Neutrophil (primary cell): ENCODE data around the gene TTC12.
"Not testable (repeated sequence)": the region's sequence is repeated elsewhere in the genome, so short reads cannot be mapped to it uniquely, and the experiment has no call there.

Experiments
- H3K27ac ChIP-seq: fragments of 200-600 bp; sonication (generic); 2 replicates; pipeline ENCODE4 v1.5.1; 2016; ENCODE audit warnings: mild to moderate bottlenecking, moderate library complexity
- H3K27me3 ChIP-seq: fragments of 200-600 bp; sonication (generic); 2 replicates; pipeline ENCODE4 v1.6.0; 2016; ENCODE audit warnings: mild to moderate bottlenecking
- H3K36me3 ChIP-seq: fragments of 200-600 bp; sonication (generic); 2 replicates; pipeline ENCODE4 v1.5.1; 2017
- H3K4me1 ChIP-seq, 2 experiments: fragments of 200-600 bp in 1 of 2; sonication (generic) in 1 of 2; 1 replicate in 1 of 2; 2 replicates in 1 of 2; pipeline versions ENCODE4 v1.5.1 to v1.6.1; 2013 to 2016; ENCODE audit warnings: low read depth in 1 of 2, low read length in 1 of 2, mild to moderate bottlenecking in 1 of 2, moderate library complexity in 1 of 2; ENCODE audit not compliant: control insufficient read depth in 1 of 2, insufficient read depth in 1 of 2
- H3K4me3 ChIP-seq, 2 experiments: fragments of 200-600 bp in 1 of 2; sonication (generic) in 1 of 2; 1 replicate in 1 of 2; 2 replicates in 1 of 2; pipeline ENCODE4 v1.5.1; 2013 to 2016; ENCODE audit warnings: low read depth in 1 of 2, low read length in 1 of 2, mild to moderate bottlenecking in 1 of 2, moderate library complexity in 1 of 2
- H3K9me3 ChIP-seq: fragments of 200-600 bp; sonication (generic); 2 replicates; pipeline ENCODE4 v1.5.1; 2016
- TF ChIP-seq, protein P1 (sequence below): fragments of 200-600 bp; sonication (generic); IDR thresholded peaks from 2 replicates; pipeline ENCODE4 v1.5.1; 2016; ENCODE audit warnings: antibody characterized with exemption

Gene TTC12

DNA sequence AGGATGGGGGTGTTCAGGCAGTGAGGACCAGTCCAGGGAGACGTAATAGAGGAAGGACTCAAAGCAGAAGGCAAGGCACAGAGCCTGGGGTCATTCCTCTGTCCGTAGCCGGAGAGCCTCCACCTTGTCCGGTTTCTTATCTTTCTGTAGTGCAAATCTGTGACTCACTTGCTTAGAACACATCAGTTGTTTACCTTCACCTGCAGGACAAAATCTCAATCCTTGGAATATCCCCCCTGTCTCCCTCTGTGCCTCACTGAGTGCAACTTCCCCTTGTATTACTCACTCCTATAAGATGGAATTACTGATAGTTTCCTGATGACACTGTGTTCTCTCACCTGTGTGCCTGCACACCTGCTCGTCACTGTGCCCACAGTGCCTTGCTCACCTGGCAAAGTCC lies 20.4 kb upstream of the TTC12 start:
- TF ChIP-seq, protein P1, sequence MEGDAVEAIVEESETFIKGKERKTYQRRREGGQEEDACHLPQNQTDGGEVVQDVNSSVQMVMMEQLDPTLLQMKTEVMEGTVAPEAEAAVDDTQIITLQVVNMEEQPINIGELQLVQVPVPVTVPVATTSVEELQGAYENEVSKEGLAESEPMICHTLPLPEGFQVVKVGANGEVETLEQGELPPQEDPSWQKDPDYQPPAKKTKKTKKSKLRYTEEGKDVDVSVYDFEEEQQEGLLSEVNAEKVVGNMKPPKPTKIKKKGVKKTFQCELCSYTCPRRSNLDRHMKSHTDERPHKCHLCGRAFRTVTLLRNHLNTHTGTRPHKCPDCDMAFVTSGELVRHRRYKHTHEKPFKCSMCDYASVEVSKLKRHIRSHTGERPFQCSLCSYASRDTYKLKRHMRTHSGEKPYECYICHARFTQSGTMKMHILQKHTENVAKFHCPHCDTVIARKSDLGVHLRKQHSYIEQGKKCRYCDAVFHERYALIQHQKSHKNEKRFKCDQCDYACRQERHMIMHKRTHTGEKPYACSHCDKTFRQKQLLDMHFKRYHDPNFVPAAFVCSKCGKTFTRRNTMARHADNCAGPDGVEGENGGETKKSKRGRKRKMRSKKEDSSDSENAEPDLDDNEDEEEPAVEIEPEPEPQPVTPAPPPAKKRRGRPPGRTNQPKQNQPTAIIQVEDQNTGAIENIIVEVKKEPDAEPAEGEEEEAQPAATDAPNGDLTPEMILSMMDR, result no peak
- Histone ChIP-seq H3K27me3 (peaks cover 43% of the 10 kb centered on the region), H3K4me3 (no peak overlapping the region), H3K4me1 (no peaks in the 10 kb centered on the region), H3K9me3 (no peaks in the 10 kb centered on the region), H3K36me3 (no peaks in the 10 kb centered on the region), H3K27ac (no peak overlapping the region)

DNA sequence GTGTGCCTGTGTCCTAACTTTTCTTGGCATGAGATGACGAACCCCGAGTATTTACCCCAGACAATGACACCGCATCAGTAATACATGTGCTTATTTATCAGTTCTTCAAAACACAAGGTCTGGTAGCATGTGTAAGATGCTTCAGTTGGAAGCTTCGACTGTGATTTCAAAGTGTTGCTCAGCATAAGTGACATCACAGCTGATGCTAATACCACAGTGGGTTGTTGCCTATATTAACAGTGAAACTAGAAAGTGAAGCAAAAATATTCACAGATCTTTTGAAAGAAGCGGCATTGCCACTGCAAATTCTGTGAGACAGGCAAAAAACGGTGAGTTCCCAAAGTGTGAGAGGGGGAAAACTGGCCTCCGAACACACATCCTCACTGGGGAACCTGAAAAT lies 18.4 kb upstream of the TTC12 start:
- H3K4me1 ChIP-seq, result no peaks in the 10 kb centered on the region
- no peak overlapping the region for H3K4me3 ChIP-seq
- TF ChIP-seq, protein P1, result no peak
- peaks cover 64% of the 10 kb centered on the region for H3K27me3 ChIP-seq
- no peaks in the 10 kb centered on the region for H3K36me3 ChIP-seq
- no peak overlapping the region for H3K27ac ChIP-seq
- no peaks in the 10 kb centered on the region for H3K9me3 ChIP-seq

DNA sequence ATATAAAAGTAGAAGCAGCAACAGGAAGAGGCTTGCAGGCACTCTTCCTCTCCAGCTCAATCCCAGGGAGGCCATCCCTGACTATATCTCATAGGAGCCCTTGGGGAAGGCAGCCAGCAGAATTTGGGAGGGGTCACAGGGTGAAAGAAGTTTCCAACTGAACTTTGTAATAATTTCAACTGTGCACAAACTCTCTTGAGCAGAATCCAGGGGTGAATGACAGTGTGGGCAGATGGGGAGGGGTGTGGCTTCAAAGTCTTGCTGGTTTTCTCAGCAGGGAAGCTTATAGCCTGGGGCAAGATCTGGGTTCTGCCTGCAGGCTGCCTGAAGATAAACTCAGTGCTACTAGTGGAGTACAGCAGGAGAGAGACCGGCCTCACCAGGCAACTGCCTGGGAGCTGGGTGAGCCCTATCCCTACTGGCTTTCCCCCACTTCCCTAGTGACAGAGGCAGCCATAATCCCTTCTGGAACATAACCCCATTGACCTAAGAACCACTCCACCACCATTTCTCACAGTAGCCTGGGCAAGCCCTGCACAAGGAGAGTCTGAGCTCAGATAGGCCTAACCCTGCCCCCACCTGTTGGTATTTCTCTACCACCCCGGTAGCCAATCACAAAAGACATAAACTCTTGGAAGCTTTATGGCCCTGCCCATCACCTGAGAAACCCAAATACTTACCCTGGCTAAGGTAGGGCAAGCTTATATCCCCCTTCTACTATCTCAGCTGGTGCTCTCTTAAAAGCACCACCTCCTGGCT lies 17.8 kb upstream of the TTC12 start:
- H3K27me3 ChIP-seq, result peaks cover 70% of the 10 kb centered on the region
- no peak overlapping the region for H3K4me3 ChIP-seq
- no peaks in the 10 kb centered on the region for H3K36me3 ChIP-seq
- H3K27ac ChIP-seq, result no peak overlapping the region
- H3K9me3 ChIP-seq, result no peaks in the 10 kb centered on the region
- no peaks in the 10 kb centered on the region for H3K4me1 ChIP-seq
- TF ChIP-seq, protein P1, result no peak

DNA sequence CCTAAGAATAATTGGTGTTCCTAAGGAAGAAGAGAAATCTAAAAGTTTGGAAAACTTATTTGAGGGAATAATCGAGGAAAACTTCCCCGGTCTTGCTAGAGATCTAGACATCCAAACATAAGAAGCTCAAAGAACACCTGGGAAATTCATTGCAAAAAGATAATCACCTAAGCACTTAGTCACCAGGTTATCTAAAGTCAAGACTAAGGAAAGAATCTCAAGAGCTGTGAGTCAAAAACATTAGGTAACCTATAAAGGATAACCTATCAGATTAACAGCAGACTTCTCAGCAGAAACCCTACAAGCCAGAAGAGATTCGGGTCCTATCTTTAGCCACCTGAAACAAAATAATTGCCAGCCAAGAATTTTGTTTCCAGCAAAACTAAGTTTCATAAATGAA lies 15.9 kb upstream of the TTC12 start:
- not testable (repeated sequence) for H3K4me3 ChIP-seq, H3K4me1 ChIP-seq, H3K27ac ChIP-seq, H3K9me3 ChIP-seq, H3K36me3 ChIP-seq
- peaks cover 77% of the 10 kb centered on the region for H3K27me3 ChIP-seq

DNA sequence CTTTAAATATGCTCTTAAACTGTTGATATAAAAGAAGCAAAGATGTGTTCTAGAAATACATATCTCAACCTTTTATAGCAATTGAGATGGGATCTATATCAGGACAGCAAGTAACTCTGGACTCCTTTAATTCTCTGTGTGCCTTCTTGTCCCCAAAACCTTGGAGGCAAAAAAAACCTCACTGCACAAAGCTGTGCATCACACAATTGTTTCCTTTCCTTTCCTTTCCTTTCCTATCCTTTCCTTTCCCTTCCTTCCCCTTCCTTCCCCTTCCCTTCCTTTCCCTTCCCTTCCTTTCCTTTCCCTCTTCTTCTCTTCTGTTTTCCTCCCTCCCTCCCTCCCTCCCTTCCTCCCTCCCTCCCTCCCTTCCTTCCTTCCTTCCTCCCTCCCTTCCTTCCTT lies 9.5 kb upstream of the TTC12 start:
- H3K36me3 ChIP-seq, result no peaks in the 10 kb centered on the region
- TF ChIP-seq, protein P1, result no peak
- no peaks in the 10 kb centered on the region for H3K9me3 ChIP-seq
- H3K4me1 ChIP-seq, result no peaks in the 10 kb centered on the region
- no peak overlapping the region for H3K27ac ChIP-seq
- H3K4me3 ChIP-seq, result no peak overlapping the region
- peaks cover 45% of the 10 kb centered on the region for H3K27me3 ChIP-seq

DNA sequence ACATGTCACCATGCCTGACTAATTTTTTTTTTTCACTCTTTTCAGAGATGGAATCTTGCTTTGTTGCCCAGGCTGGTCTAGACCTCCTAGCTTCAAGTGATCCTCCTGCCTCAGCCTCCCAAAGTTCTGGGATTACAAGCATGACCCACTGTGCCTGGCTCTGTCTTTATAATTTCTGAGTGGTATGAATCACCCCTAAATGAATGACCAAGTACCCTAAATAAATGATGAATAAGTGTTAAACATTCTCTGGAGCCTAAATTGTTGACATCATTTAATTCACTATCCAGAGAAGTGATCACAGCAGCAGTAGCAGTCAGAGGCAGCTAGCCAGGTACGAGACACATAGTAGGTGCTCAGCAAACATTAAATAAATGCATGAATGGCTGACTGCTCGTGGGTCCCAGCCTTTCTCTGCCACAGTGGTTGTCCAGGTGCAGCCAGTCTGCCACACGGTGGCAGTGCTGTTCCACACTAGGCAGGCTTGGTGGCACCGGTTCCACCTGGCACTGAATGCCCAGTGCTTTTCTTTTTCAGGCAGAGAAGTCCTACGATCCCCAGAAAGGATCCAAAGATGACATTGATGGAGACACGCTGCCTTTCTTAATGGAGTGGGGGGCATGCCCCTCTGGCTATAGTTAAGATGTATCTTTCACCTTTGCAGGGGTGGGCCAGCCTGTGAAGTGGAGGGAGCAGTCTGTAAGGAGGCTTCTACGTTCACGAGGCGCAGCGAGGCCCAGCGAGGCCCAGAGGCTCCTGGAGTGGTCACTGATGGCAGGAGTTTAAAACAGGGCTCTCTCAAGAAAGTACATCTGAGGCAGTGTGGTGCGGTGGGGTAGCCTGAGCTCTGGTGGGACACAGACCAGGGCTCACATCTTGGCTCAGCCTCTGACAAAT lies 8.7 kb upstream of the TTC12 start:
- no peaks in the 10 kb centered on the region for H3K9me3 ChIP-seq
- no peak overlapping the region for H3K27ac ChIP-seq
- no peaks in the 10 kb centered on the region for H3K4me1 ChIP-seq
- peaks cover 37% of the 10 kb centered on the region for H3K27me3 ChIP-seq
- no peaks in the 10 kb centered on the region for H3K36me3 ChIP-seq
- TF ChIP-seq, protein P1, result peak; percentile 52
- H3K4me3 ChIP-seq, result no peak overlapping the region
